Skeletal muscle cell (primary cell): Measurements from ENCODE around the gene MPZ.
"Not testable (repeated sequence)": the region's sequence is repeated elsewhere in the genome, so short reads cannot be mapped to it uniquely, and the experiment has no call there.

Experiments
- DNase-seq: peaks from one replicate; pipeline ENCODE4 v3.0.0-alpha.2; 2010; ENCODE audit warnings: low read depth
- H3K4me3 ChIP-seq: 2 replicates; pipeline ENCODE4 v1.5.1; 2011; ENCODE audit warnings: low read depth, mild to moderate bottlenecking, control low read depth, low read length, moderate library complexity

MPZ gene

GRCh38 chr1:161309868-161310267 is at the start of gene MPZ:
Gene MPZ (minus strand): TSS chr1:161309968. CDS start chr1:161309905, 63 bp downstream.
- DNase-seq = no peak
- H3K4me3 ChIP-seq = no peak within 1 kb of the TSS

- DNase-seq = no peak
- no peak overlapping the region for H3K4me3 ChIP-seq
These were observed 49.5 kb upstream of the MPZ start for GRCh38 chr1:161359291-161359690.

GRCh38 chr1:161357073-161357472 is 47.3 kb upstream of the MPZ start:
- no peak overlapping the region for H3K4me3 ChIP-seq
- DNase-seq = no peak

- H3K4me3 ChIP-seq = no peak overlapping the region
- no peak for DNase-seq
These were observed 41.7 kb upstream of the MPZ start for GRCh38 chr1:161351482-161351881.

- DNase-seq = no peak
- H3K4me3 ChIP-seq = no peak overlapping the region
These were observed 40.9 kb upstream of the MPZ start for GRCh38 chr1:161350671-161351070.

GRCh38 chr1:161342821-161343220 is 33.1 kb upstream of the MPZ start:
- DNase-seq = no peak
- no peak overlapping the region for H3K4me3 ChIP-seq

GRCh38 chr1:161342177-161342576 is 32.4 kb upstream of the MPZ start:
- no peak overlapping the region for H3K4me3 ChIP-seq
- no peak for DNase-seq

GRCh38 chr1:161335796-161336195 is 26.0 kb upstream of the MPZ start:
- DNase-seq = no peak
- H3K4me3 ChIP-seq = no peak overlapping the region

- no peak overlapping the region for H3K4me3 ChIP-seq
- no peak for DNase-seq
These were observed 23.4 kb upstream of the MPZ start for GRCh38 chr1:161333166-161333565.

- no peak for DNase-seq
These were observed 20.6 kb upstream of the MPZ start for GRCh38 chr1:161330346-161330745.

GRCh38 chr1:161324020-161324419 is 14.3 kb upstream of the MPZ start:
- DNase-seq = no peak
- no peak overlapping the region for H3K4me3 ChIP-seq

More at GRCh38 chr1:161330346-161330745, 20.6 kb upstream of the MPZ start:
- no peak overlapping the region for H3K4me3 ChIP-seq

- H3K4me3 ChIP-seq, DNase-seq: not testable (repeated sequence)
These were observed 6.3 kb upstream of the MPZ start for GRCh38 chr1:161315841-161316674.

- peak; percentile 62 for DNase-seq
- peak within 1 kb of the TSS; percentile 97 for H3K4me3 ChIP-seq
These were observed 4.6 kb upstream of the MPZ start, which contains the start of gene SDHC for GRCh38 chr1:161314201-161314981. Gene SDHC (plus strand): TSS chr1:161314381. CDS start chr1:161314406, 25 bp downstream.

GRCh38 chr1:161313554-161314200 is 3.9 kb upstream of the MPZ start:
- peak overlapping the region; percentile 97 for H3K4me3 ChIP-seq
- DNase-seq = no peak

- DNase-seq = no peak
- no peak overlapping the region for H3K4me3 ChIP-seq
These were observed 1.9 kb upstream of the MPZ start for GRCh38 chr1:161311595-161312181.

- peak; percentile 37 for DNase-seq
- no peak overlapping the region for H3K4me3 ChIP-seq
These were observed 1.7 kb downstream of the MPZ start for GRCh38 chr1:161307892-161308638.

GRCh38 chr1:161307230-161307768 is 2.5 kb downstream of the MPZ start:
- H3K4me3 ChIP-seq = no peak overlapping the region
- DNase-seq = peak; percentile 78

- DNase-seq = peak; percentile 15
- peak overlapping the region; percentile 65 for H3K4me3 ChIP-seq
These were observed 3.8 kb downstream of the MPZ start for GRCh38 chr1:161305867-161306519.
